Renal pelvis (tissue), 4 donors: ENCODE measurements around the gene GRIPAP1. TPM values are rescaled to one million over a fixed set of nuclear protein-coding genes. Genes with fewer than 3 reads are reported as not detected.
"Not testable (repeated sequence)": the region's sequence is repeated elsewhere in the genome, so short reads cannot be mapped to it uniquely, and the experiment has no call there.

ENCODE experiments used
- DNase-seq: peaks from one replicate; pipeline ENCODE4 v3.0.0-alpha.2; 2013
- polyA plus RNA-seq, 3 donors: library from polyadenylated mRNA; unstranded; fragments of 120-200 nt; gene quantifications; one replicate each; pipeline ENCODE4 v1.2.1, GENCODE V29; 2013; ENCODE audit not compliant: insufficient read length in 3 of 3

Gene GRIPAP1
- polyA plus RNA-seq, 3 donors, result 46.7 to 66.3 (median 62.1) TPM

DNA sequence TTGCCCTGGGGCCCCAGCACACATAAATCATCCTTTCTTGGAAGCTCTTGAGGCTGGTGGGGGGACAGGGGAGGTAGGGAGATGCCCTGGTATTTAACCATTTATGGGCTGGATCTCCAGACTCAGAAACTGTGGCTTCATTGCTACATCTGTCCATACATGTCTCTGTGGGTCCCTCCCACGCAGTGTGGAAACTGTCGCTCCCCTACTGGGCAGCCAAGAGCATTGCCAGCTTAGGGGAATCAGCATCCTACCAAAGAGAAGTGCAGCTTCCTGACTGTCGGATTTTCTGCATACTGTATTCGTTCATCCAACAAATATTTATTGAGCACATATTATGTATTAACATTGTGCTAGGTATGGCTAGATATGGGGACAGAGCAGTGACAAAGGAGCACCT is 3.7 kb downstream of the GRIPAP1 start:
- DNase-seq, result no peak

DNA sequence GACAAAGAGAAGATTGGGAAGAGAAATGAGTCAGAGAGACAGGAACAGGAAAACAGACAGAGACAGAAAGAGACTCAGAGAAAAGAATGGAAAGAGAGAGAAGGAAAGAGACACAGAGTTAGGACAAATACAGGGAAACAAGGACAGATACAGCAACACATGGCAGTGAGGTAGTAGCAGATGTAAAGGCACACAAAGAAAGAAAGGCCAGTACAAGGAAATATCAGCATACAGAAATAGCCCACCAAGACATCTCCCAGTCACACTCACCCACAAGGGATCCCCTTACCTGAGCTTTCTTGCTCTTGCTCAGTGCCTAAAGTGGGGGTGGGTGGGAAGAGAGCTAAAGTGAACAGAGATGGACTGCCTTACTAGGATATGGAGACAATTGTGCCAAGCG is 4.2 kb downstream of the GRIPAP1 start:
- DNase-seq, result no peak

DNA sequence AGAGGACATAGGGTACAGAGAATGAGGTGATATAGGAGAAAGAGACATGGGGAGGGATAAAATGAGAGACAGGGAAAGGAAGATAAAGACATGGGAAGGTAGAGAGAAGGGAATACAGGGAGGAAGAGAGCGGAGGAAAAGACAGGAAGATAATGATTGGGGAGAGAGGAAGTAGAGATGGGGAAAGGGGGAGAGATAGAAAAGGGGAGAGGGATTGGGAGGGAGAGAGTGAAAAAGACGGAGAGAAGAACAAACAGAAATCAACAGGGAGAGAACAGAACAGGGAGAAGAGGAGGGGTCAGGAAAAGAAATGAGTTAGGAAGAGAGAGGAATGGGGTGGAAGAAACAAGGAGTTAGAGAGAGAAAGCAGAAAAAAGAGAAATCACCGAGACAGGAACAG is 4.6 kb downstream of the GRIPAP1 start:
- DNase-seq, result no peak

DNA sequence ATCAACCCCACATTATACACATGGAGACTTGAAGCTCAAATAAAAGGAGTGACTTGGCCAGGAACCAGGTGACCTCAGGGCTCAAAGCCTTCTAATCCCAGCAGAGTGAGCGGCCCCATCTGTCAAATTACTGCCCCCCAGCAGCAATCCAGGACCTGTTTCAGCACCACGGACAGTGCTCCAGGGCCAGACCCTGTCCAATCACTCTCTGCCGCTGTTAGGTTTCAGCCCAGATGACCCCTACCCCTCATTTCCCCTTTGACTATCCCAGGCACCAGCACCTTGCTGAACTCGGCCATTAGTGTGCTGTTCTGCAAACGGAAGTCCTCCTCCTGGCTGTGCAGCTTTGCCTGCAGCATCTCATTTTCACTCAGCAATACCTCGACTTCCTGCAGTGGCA is 5.1 kb downstream of the GRIPAP1 start:
- DNase-seq, result no peak

DNA sequence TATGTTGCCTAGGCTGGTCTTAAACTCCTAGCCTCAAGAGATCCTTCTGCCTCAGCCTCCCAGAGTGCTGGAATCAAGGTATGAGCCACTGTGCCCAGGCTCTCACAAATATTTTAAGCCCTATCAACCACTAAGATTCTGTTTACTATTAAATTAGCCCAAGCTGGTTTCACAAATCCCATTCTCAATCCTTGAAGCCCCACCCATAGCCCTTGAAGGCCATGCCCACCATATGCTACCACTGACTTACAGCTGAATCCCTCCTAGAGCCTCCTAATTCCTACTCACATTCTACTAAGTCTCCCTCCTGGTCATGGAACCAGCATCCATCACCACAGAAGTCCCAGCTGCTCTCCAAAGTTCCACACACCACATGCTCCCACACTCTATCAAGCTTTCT is 9.7 kb downstream of the GRIPAP1 start:
- DNase-seq, result no peak

DNA sequence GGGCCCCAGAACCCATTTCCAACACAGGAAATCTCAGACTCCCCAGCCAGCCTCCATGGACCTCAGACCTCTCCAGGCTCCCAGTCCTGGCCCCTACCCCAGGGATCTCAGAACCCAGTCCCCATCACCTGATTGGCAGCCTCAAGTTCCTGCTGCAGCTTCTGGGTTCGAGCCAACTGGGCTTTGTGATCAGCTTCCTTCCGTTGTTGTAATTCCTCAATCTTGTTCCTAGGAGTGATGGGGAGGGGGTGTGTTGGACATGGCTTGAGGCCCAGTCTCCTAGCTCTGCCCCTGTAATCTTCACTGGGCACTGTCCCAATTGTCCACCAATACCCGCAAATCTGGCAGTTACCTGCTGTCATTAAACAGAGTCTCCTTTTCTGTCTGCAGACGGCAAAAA is 12.6 kb downstream of the GRIPAP1 start:
- DNase-seq, result no peak

DNA sequence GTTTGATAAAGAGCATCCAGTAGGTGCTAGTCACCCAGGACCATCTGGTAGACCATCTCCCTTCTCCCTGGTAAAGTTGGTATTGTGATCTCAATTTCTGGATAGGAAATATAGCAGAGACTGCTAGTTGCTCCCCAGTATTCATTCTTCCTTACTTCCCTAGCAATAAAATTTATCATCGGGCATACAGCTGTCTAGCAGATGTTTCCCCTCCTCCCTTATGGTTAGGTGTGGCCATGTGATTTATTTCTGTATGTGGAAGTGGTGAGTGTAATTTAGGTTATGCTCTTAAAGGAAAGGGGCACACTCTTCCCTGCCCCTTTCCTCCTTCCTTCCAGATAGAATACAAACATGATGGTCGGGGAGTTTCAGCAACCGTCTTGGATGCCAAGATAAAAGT is 18.2 kb downstream of the GRIPAP1 start:
- no peak for DNase-seq

DNA sequence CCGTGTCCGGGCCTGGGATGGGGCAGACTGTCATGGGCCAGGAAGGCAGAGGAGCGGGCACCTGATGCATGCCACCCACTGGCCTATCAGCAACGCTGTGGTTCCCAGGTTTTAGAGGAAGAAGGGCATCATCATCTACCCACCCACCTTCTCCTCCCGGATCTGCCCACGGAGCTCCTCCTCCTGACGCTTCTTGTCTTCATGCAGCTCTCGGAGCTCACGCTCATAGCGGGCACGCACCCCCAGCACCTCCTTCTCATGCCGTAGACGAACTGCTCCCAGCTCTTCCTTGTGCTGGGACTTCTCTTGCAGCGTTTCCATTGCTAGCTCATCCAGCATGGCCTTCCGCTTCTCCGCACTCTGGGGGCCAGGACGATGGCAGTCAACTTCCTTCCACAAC is 19.0 kb downstream of the GRIPAP1 start:
- no peak for DNase-seq

DNA sequence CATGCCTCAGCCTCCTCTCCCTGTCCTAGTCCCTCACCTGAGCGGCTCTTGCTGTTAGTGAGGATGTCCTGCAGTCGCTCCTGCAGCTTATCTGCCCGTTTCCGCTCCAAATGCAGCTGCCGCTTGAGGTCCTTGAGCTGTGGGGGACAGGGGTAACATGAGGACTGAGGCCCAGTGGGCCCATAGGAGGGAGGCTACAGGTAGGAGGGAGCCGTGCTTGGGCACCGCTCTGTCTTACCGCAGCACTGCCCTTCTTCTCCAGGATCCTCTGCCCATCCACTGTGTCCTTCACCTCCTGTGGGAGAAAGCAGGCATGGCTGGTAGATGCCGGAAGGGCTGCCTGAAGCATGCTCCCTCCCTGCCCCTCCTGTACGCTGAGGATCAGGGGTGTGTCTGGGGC is 20.9 kb downstream of the GRIPAP1 start:
- no peak for DNase-seq

DNA sequence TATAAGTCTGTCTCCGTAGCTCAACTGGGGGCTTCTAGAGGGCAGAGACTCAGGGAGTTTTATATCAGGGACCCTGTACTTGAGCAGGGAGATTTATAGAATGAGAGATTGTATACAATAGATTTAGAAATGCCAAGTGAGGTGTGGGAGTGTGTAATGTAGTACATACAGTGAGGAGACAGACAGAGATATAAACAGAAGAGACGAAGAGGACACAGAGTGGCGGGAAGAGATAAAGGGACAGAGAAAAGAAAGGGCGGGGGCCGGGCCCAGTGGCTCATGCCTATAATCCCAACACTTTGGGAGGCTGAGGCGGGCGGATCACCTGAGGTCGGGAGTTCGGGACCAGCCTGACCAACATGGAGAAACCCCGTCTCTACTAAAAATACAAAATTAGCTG is 21.7 kb downstream of the GRIPAP1 start:
- not testable (repeated sequence) for DNase-seq

DNA sequence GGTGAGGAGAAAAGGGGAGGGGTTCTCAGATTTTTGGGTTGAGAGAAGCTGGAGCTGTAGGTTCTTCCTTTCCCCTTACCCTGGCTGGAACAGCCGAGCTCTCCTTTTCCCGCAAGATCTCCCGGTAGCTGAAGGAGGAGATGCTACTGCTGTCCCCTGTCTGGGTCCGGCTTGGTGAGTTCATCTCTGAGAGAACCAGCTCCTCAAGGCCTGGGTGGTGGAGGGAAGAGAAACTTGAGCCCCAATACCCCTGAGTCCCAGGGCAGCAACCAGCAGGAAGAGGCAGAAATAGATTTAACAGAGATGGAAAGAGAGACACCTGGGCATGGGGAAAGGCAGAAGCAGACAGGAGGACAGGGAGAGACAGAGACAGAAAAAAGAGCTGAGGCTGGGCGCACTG is 23.8 kb downstream of the GRIPAP1 start:
- DNase-seq, result no peak

DNA sequence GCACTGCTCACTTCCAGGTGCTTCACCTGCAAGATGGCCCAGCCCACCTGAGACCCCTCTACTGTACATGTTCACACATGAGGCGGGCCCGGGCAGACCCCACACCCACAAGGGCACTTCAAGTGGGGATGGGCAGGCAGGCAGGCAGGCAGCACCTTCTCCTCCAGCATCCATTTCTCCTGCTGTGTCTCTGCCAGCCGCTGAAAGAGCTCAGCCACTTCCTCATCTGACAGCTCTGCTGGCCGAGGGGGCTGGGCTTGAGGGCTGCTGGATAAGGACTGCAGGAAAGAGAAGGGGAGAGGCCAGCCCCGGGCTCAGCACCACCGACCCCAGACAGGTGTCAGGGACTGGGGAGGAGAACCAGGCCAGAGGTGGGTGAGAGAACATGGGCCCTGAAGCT is 26.0 kb downstream of the GRIPAP1 start:
- DNase-seq, result no peak

DNA sequence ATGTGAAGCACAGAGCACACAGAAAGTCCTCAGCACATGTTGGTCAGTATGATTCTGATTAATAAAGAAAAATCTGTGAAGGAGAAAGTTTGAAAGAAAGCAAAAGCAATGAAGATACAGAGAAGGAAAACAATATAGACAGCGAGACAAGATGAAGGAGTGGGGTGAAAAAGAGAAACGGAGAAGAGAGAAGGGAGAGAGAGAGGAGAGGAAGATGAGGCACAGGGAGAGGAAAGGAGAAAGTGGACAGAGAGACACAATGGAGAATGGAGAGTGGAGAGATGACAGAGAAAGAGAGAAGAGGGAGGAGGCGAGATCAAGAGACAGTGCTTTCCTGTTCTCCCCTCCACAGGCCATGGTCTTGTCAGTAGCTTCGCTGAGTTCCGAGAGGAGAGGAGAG is 26.5 kb downstream of the GRIPAP1 start:
- DNase-seq, result no peak

DNA sequence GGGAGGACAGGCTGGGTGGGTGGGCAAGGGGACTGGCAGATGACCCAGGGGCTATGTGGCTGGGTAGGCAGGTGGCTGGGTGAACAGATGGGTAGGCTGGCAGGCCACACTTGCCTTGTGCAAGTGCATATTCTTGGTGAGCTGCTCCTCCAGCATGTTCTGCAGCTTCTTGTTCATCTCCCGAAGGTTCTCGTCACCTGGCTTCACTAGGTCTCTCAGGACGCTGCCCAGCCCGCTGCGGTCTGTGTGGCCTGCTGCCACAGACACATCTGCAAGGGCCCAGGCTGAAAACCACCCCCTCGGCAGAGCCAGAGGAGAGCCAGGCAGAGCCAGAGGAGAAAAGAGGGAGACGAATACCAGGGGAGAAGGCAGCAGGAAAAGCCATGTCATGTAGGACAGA is 27.0 kb downstream of the GRIPAP1 start:
- no peak for DNase-seq

DNA sequence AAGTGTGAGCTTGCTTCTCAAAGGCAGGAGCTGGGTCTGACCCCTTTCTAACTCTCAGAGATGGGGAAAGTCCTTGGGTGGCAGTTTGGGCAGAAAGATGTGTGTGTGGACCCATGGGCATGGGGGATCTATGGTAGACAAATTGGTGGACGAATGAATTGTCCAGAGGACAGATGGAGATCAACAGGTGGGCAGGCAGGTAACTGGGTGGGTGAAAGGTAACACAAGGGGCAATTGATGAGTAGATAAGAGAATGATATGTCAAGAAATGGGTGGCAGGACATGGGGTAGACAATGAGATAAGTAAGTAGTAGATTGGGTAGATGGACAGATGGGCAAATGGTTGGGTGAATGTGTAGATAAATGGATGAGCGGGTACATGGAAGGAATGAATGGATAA is 27.5 kb downstream of the GRIPAP1 start:
- DNase-seq, result no peak

DNA sequence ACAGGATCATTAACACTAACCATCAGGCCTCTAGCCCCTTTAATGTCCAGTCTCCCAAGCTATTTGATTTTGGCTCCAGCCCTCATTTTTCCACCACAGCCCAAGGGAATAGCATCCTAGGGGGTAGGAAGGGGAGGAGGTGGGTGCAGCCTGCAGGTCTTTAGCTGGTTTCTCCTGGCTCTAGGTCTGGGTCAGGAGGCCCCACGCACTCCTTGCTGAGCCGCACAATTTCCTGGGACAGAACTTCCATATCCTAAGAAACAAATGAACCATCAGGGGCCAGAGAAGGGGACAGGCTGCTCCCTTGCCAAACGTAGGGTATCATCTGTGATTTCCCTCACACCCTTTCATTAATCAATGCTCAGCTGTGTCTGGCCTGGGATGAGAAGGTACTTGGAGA is 28.0 kb downstream of the GRIPAP1 start:
- no peak for DNase-seq

DNA sequence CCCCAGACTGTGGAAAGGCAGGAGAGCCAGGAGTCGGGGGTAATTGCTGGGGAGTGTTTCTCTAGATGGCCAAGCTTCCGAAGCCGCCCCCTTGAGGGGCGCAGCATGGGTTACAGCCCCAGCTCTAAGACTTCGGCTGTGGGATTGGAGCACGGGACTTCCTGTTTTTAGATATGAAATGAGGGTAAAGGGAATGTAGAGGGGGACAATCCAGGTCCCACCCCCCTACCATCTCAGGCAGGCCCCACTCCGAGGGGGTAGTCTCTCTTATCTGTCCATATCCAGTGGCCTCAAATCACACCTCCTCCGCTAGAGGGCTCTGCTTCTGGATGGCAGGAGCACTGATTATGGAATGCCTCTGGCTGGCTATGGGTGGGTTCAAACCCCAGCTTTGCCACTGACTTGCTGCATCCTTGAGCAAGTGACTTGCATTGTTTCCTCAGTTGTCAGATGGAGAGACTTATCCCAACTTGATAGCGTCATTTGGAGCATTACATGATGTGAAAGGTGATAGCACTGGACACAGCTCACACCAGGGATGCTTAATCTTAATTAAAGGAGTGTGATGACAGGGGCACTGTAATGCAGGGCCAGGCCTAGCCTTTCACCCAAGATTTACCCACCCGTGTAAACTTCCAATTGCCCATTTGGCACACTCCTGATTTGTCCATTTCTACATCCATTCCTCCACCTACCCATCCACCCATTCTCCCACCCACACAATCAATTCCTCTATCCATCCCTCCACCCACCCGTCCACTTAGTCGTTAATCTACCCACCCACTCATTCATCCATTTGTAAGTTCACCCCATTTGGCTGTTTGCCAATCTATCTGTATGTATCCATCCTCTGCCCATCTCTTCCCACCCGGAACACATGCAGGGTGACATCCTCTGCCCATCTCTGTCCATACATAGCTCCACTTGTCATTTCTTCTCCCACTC is 29.6 kb downstream of the GRIPAP1 start:
- DNase-seq, result no peak

DNA sequence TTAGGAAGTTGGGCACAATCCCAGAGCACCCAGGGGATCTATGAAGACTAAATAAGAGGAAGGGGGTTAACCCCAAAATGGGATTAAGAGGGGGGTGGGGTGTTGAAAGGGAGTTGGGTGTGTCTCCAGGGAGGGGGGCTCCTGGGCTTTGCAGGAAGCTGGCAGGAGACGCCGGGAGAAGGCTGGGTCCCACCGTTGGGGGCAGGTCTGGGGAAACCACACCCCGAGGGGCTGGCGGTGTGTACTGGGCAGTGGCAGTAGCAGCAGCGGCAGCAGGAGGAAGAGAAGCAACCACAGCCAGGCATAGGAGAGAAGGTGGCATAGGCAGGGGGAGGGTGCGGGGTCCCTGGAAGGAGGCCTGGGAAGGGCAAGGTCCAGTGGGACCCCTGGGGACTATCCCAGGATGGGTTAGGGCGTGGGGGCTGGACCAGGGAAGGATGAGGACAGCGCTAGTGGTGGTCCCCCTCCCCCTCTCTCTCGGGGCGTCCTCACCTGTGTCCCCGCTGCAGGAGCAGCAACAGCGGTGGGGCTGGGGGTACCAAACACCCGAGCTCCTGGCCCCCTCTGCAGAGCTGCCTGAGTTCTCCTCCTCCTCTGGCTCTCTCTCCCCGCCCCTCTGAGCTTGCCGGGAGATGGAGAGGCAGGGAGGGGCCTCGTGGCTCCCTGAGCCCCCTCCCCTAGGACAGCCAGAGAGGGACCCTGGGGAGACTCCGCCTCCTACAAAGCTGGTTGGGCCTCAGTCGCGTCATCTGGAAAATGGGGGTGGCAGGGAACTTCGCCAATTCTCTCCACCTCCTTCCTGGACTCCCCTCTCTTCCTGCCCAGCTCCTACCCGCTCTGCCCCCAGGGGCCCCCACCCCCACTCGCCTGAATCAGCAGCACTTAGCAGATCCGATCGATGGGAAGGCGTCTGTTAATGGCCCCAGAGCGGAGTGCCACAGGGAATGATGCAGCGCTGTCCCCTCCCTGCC is 30.5 kb downstream of the GRIPAP1 start, which contains the start of gene KCND1:
KCND1 (minus strand) TSS at position 596 of the 971 bp plus-strand sequence. CDS start 1,573 bp downstream, outside the sequence.
- DNase-seq, result no peak

DNA sequence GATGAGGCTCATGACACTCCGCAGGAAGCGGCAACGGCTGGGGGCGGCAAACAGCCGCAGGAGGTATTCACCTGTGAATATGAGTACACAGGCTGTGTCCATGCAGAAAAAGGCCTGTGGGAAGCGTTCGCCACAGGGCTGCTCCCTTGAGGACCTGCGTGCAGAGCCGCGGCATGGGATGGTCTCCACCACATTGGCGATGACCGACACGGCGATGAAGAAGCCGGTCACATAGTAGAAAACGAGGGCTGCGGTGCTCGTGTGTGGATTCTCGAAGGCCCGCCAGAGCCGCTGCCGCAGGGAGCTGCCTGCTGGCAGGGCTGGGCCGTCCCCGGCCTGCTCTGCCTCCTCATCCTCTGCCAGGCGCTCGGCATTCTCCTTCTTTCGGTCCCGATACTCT is 32.6 kb downstream of the GRIPAP1 start:
- DNase-seq, result no peak

DNA sequence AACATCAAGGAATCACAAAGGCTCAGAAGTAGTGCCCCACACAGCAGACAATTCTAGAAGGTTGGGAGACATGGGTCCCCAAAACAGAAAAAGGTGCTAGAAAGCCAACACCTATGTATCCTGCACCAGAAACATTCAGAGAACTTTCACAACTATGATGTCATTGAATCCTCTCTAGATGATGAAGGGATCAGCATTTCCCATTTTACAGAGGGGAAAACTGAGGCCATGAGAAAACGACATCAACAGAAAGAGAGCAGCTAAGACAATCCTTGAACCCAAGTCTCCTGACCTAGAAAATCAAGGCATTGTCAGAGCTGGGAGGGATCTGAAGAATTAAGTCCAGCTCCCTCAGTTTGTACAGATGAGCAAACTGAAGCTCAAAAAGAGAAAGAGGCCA is 33.7 kb downstream of the GRIPAP1 start:
- DNase-seq, result no peak

DNA sequence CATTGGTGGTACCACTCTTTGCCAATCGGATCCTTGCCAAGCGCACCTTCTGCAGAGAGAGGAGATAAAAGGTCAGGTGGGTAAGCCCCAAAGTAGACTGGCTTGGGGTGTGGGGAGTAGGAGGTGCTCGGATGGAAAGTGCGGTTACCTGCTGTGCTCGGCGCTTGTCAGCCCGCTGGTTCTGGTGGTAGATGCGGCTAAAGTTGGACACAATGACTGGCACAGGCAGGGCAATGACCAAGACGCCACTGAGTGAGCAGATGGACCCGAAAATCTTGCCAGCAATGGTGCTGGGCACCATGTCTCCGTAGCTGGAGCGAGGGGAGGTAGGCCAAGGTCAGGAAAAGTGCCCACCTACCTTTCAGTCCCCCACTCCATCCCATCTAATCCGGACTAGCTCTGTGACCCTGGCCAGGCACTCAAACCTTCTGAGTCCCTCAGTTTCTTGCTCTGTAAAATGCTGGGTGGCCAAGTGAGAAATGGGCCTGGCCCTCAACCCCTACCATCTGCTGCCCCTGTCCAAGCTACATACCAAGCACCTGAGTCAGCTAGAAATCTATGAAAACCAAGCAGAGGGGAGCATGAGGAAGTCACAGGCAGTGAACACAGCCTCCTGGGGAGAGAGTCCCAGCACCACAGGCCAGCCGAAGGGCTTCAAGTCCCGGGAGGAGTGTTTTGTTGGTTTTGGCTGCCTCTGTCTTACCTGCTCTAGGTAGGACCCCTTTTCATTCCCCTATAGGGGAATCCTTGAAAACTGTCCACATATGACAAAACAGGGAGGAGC is 35.1 kb downstream of the GRIPAP1 start:
- no peak for DNase-seq

DNA sequence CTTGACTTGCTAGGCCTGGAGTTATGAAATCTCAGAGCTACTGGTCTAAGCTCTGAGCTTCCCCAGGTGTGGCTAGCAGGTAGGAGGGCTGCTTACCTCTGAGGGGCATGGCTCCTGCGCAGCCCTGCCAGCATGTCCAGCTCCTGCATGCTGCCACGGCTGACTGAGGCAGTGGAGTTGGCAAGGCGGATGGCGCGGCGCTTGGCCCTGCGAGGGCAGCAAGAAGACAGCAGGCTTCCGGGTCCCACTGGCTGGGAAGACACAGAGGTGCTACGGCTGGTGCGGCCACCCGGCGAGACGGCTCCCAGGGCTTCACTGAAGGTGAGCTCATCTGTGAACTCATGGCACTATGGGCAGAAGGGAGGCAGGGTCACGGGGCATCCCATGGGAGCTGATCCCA is 36.1 kb downstream of the GRIPAP1 start:
- DNase-seq, result no peak
